NCI-H2081 treated with DMSO at 0.1 percent for 48 hours (cell line): ENCODE measurements around the gene RLN2.
"Not testable (repeated sequence)": the region's sequence is repeated elsewhere in the genome, so short reads cannot be mapped to it uniquely, and the experiment has no call there.

Source experiments
- DNase-seq: peaks from one replicate; lab custom pipeline; 2025; lab: John Stamatoyannopoulos, UW

Gene RLN2, protein sequence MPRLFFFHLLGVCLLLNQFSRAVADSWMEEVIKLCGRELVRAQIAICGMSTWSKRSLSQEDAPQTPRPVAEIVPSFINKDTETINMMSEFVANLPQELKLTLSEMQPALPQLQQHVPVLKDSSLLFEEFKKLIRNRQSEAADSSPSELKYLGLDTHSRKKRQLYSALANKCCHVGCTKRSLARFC

DNA sequence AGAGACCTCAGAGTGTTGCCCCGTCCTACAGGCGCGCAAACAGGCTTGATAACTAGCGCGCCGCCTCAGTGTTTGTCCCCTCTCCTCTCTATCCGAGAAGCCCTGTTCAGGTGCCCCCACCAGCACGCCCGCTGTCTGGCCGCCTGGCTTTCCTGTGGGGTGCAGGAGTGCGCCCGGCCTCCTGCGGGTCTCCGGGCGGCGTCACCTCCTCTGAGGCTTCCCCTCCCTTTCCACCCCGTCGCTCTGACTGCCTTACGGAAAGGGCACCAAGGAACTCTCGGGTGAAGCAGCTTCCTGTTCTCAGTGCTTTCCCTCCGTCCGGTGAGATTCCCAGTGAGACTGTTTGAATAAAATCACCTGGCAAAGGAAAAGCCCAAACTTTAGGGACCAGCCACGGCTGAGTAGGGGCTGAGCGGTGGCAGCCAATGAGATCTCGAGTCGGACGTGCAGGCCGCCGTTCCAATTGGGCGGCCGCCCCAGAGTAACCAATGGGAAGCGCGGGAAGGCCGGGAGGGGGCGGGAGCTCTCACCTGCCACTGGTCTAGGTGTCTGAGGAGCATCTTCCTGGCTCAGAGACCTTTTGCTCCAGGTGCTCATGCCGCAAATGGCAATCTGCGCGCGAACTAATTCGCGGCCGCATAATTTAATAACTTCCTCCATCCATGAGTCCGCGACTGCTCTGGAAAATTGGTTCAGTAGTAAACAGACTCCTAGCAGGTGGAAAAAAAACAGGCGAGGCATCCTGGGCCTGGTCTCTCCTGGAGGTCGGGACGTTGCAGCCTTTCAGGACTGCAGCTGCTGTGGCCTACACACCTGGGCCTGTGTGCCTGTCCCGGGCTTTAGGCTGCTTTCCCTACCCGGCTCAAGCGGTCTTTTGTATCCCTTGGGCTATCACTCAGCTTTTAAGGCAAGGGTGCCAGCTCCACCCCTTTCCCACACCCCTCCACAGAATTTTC is at the start of gene RLN2:
Gene RLN2 (minus strand): TSS at position 877 of the 956 bp plus-strand sequence. CDS start 136 bp downstream, at position 741.
- not testable (repeated sequence) for DNase-seq

DNA sequence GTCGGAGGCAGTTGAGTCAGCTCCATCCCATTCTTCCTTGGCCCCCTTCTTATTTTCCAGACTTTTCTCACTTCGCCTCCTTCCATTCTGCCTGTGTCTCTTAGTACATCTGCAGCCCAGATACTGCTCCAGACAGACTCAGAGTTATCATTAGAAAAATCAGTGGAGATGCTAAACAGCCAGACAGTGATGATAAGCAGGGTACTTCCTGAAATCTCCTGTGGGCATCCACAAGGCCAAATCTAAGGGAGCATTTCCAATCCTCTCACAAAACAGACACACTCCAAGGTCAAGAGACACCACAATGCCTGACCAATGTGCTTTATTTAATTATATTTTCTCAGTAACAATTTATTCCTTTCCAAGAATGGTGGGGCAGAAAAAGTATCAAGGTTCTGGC is 49.7 kb upstream of the RLN2 start:
- no peak for DNase-seq

DNA sequence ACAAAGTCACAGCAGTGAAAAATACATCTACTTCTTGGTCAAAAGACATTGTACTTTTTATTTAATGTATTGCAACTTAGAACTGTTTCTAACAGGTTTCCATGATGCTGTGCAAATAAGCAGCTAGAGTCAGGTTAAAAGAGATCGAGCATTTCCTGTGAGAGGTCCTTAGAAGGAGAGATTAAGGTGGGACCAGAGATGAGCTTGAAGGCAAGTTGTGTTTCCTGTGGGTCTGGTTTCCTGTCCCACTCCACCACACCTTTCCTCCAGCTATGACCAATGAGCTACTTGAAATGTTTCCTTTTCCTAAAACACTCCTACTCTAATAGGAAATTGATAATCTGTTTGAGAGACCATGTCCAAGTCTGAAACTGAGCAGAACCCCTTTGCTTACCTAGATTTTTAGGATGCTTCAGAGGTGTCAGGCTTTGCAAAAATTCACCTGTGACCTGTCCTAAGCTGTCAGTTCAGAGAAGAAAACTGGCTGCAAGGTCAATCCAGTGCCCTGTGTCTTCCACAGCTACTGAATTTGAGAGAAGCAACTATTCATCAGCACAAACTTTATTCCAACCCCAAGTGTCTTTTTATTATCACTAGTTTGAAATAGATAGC is 48.2 kb upstream of the RLN2 start:
- no peak for DNase-seq

DNA sequence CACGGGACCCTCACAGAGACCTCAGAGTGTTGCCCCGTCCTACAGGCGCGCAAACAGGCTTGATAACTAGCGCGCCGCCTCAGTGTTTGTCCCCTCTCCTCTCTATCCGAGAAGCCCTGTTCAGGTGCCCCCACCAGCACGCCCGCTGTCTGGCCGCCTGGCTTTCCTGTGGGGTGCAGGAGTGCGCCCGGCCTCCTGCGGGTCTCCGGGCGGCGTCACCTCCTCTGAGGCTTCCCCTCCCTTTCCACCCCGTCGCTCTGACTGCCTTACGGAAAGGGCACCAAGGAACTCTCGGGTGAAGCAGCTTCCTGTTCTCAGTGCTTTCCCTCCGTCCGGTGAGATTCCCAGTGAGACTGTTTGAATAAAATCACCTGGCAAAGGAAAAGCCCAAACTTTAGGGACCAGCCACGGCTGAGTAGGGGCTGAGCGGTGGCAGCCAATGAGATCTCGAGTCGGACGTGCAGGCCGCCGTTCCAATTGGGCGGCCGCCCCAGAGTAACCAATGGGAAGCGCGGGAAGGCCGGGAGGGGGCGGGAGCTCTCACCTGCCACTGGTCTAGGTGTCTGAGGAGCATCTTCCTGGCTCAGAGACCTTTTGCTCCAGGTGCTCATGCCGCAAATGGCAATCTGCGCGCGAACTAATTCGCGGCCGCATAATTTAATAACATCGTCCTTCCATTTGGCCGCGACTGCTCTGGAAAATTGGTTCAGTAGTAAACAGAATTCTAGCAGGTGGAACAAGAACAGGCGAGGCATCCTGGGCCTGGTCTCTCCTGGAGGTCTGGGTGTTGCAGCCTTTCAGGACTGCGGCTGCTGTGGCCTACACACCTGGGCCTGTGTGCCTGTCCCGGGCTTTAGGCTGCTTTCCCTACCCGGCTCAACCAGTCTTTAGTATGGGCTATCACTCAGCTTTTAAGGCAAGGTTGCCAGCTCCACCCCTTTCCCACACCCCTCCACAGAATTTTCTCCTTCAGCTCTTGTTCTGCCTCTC is 34.8 kb upstream of the RLN2 start, which contains the start of gene RLN1:
Gene RLN1 (minus strand): TSS at position 885 of the 990 bp plus-strand sequence. CDS start 130 bp downstream, at position 755.
- not testable (repeated sequence) for DNase-seq

DNA sequence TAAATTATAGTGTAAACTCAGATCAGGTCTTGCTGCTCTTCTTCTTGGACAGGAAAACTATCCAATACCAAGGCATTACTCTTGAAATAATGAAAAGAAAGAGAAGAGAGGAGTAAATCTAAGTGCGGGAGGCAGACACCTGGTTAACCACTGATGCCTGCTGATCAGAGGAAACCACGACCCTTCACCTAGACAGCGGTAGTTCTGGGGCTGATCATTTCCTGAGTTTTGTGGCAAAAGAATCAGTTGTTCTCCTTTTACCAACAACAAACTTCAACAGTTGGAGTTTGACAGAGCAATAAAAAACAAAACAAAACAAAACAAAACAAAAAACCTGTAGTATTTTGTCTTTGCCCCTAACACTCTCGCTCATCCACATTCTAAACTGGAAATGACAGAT is 32.2 kb upstream of the RLN2 start:
- no peak for DNase-seq

DNA sequence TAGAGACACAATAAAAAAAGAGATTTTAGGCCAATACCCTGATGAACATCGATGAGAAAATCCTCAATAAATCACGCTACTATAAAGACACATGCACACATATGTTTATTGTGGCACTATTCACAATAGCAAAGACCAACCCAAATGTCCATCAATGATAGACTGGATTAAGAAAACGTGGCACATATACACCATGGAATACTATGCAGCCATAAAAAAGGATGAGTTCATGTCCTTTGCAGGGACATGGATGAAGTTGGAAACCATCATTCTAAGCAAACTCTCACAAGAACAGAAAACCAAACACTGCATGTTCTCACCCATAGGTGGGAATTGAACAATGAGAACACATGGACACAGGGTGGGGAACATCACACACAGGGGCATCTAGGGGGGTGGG is 26.8 kb upstream of the RLN2 start:
- DNase-seq: not testable (repeated sequence)

DNA sequence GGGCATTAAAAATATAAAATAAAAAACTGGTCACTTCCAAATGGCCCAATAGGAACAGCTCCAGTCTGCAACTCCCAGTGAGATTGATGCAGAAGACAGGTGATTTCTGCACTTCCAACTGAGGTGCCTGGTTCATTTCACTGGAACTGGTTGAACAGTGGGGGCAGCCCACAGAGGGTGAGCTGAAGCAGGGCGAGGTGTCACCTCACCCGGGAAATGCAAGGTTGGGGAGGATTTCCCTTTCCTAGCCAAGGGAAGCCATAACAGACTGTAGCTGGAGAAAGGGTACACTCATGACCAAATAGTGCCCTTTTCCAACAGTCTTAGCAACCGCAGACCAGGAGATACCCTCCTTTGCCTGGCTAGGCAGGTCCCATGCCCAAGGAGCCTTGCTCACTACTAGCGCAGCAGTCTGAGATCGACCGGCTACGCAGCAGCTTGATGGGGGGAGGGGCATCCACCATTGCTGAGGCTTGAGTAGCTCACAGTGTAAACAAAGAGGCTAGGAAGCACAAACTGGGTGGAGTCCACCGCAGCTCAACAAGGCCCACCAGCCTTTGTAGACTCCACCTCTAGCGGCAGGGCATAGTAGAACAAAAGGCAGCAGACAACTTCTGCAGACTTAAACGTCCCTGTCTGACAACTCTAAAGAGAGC is 22.5 kb upstream of the RLN2 start:
- no peak for DNase-seq

DNA sequence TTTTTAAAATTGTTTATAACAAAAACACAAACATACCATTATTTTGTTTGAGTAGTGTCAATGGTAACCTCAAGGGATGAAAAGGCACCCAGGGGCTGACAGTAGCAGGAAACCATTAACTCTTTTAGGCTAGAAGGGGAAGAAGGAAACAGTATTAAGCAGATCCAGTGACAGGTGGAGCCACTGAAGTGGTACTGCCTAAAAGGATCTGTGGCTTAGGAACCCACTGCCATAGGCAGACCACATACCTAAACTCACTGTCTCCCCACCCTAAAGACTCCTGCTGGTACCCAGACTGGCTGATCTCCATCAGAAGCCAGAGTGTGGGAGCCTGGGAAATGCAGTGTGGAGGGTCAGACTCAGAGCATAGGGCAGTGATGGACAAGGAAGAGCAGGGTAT is 21.7 kb upstream of the RLN2 start:
- no peak for DNase-seq

DNA sequence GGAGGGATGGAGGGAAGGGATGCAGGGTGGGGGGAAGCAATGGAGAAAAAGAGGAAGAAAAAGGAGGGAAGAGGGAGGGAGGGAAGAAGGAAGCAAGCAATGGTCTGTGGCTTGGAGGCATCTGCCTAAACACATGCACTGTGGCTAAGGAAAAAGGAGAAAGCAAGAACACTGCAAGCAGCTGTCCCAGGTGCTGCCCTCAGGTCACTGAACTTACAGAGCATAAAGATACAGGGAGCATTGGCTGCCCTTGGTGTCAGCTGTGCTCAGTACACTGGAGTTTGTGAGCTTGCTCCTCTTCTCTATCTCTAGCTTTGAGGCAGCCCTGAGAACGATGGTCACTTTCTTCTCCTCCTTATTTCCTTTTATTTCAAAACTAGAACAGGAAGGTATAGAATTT is 17.1 kb upstream of the RLN2 start:
- not testable (repeated sequence) for DNase-seq

DNA sequence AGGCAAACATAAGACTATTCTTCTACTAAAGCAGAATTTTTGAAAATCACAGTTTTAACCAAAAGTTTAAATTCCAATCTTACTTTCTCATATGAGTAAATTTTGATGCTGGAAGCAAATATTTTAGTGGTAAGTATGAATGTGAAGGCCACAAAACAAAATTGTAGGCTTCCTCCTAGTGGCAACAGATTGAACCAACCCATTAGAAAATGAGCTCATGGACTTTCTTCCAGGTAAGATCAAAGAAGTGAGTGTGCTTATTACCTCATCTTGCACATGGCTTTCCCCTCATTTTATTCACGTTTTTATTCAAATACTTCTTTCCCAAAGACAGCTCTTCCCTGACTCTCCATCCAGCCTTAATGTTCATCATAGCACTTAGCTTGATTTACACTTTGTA is 16.5 kb upstream of the RLN2 start:
- DNase-seq: no peak

DNA sequence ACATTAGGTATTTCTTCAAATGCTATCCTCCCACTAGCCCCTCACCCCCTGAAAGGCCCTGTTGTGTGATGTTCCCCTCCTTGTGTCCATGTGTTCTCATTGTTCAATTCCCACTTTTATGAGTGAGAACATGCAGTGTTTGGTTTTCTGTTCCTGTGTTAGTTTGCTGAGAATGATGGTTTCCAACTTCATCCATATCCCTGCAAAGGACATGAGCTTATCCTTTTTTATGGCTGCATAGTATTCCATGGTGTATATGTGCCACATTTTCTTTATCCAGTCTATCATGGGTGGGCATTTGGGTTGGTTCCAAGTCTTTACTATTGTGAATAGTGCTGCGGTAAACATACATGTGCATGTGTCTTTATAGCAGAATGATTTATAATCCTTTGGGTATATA is 11.9 kb upstream of the RLN2 start:
- DNase-seq: not testable (repeated sequence)

DNA sequence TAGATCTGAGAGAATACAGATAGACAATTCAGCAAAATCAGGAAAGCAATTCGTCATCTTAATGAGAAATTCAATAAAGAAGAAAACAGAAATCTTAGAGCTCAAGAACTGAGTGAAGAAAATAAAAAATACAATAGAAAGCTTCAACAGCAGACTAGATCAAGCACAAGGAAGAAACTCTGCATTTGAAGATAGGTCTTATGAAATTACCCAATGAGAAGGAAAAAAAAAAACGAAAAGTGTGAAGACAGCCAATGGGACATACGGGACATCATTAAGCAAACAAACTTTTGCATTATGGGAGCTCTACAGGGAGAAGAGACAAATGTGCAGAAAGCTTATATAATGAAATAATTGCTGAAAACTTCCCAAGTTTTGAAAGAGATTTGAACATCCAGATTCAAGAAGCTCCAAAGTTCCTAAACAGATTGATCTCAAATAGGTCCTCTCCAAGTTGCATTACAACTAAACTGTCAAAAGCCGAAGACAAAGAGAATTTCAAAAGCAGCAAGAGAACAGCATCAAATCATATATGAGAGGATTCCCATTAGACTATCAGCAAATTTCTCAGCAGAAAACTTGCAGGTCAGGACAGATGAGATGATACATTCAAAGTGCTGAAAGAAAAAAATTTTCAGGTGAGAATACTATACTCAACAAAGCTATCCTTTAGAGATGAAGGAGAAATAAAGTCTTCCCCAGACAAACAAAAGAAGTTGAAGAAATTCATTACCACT is 10.8 kb upstream of the RLN2 start:
- no peak for DNase-seq

DNA sequence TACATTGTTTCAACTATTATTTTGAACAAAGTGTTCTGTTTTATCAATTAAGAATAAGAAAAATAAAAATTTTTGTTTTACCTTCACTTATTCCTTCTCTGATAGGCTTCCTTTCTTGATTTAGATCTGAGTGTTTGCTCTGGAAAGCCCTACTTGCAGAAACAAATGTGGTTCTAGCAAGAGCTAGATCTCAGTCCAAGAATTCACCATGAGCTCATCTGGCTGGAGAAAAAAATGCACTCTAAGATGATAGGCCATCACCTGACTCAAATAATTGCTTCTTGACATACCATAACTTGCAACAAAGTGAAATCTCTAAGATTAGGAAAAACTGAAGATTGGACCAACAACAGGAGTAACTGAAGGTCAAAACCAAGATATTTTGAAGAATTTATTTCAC is 6.3 kb upstream of the RLN2 start:
- no peak for DNase-seq

DNA sequence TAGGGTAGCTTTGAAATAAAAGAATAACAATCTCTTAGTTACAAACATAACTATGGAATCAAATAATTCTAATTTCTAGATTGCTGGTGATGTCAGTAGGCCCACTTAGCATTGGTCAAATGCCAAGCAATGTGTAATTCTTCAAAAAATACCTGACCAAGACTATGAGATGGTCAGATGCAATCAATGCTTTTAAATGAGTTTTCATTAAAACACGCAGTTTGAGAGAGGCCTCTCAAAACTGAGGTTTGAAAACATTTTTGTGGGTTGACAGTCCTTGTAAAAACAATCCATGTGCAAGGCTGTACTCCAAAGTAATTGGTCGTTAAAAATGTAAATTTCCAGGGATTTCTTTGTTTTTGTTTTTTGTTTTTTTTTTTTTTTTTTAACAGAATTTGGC is 1.2 kb upstream of the RLN2 start:
- no peak for DNase-seq

DNA sequence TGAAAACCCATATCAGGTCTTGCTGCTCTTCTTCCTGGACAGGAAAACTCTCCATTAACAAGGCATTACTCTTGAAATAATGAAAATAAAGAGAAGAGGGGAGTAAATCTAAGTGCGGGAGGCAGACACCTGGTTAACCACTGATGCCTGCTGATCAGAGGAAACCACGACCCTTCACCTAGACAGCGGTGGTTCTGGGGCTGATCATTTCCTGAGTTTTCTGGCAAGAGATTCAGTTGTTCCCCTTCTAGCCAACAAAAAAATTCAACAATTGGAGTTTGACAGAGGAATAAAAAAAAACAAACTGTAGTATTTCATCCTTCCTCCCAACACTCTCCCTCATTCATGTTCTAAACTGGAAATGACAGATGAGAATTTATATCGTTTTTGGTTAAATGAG is 3.0 kb downstream of the RLN2 start:
- DNase-seq: no peak

DNA sequence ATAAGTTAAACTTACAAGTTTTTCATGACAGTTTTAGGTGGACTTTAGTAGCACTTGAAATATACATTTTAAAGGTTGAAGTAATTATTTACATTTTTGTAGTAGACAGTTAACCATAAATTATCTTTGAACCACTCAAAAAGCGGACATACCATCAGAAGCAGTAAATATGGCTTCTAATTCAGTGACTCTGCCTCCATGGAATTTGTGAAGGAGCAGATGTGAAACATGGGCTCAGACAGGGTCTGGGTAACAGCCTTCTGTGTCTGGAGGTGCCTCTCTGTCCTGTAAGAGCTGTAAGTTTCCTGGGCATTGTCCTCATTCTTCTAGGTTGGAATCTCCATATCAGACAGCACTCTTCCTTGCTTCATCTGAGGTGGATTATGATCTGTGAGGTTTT is 12.4 kb downstream of the RLN2 start:
- DNase-seq: no peak

DNA sequence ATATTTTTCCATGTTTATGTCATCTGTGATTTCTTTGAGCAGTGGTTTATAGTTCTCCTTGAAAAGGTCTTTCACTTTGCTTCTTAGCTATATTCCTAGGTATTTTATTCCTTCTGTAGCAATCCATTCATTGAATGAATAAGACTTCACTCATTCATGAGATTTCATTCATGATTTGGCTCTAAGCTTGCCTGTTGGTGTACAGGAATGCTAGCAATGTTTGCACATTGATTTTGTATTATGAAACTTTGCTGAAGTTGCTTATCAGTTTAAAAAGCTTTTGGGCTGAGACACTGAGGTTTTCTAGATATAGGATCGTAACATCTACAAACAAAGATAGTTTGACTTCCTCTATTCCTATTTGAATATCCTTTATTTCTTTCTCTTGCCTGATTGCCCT is 15.9 kb downstream of the RLN2 start:
- no peak for DNase-seq

DNA sequence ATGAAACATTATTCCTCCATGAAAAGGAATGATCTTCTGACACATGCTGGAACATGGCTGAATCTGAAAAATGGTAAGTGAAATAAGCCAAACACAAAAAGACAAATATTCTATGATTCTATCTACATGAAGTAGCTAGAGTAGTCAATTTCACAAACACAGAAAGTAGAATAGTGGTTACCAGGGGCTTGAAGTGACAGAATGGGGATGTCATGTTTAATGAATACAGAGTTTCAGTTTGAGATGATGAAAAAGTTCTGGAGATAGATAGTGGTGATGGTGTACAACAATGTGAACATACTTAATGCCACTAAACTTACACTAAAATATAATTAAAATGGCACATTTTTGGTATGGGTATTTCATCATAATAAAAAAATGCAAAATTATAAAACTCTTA is 18.3 kb downstream of the RLN2 start:
- DNase-seq: no peak

DNA sequence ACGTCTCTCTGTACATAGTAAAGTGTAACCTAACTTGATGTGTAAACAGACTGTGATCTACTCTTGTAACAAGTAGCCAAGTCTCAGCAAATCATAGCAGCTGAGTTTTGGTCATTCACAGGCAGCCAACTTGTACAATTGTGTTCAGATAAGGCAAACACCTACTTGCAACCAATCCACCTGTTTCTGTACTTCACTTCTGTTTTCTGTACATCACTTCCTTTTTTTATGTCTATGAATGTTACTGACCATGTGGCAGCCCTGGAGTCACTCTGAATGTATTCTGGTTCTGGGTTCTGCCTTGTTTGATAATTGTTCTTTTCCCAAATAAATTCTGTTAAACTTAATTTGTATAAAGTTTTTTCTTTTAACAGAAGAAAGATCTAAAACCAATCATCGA is 26.0 kb downstream of the RLN2 start:
- no peak for DNase-seq

DNA sequence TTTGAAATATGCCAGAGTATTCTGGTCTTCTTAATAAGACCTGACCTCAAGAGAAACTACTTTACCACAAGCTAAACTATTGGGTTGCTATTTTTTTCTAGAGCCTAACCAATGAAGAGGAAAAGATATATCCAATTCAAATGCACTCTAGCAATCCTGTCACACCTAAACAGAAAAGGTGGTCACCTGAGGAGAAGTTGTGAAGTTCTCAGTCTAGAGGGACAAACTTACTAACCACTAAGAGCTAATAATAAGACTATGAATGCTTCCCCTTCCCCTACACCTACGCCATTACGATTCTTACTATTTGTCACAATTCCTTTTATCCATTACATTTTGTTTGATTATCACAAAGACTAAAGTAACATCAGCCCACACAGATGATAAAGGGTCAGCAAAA is 29.7 kb downstream of the RLN2 start:
- no peak for DNase-seq
